ENCODE results near the gene ECSCR. TPM values are rescaled to one million over a fixed set of nuclear protein-coding genes. Genes with fewer than 3 reads are reported as not detected.
A peak's percentile ranks its signal among the peaks of the same experiment; 100 is the strongest.
"Not testable (repeated sequence)": the region's sequence is repeated elsewhere in the genome, so short reads cannot be mapped to it uniquely, and the experiment has no call there.

ECSCR gene
- total RNA-seq, 1 experiment from 2014 or later = 0.62 TPM

DNA sequence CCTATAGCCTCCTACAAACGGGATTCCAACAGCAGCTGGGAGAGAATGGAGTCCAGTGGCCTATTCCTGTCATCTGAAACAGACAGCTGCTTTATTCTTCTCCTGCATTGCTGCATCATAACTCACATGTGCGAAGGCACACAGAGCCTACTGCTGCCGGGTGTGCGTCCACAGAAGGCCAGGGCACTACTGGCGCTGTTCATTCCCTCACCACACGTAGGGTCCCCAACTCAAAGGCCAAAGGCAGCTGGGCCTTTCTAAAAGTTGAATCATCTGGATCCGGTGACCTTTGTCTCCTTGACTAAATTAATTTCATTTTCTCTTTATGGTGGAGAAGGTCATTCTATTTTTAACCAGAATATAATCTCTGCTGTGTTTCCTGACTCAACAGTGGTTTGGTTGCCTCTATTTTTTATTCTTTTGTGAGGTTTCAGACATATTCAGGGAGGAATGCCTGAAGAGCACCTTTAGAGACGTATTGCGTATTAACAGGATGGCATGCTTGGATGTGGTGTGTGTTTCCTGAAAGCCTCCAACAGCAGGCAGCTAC, 47.9 kb downstream of the ECSCR start:
- DNase-seq (ENCODE audit: low spot score) = no peak

DNA sequence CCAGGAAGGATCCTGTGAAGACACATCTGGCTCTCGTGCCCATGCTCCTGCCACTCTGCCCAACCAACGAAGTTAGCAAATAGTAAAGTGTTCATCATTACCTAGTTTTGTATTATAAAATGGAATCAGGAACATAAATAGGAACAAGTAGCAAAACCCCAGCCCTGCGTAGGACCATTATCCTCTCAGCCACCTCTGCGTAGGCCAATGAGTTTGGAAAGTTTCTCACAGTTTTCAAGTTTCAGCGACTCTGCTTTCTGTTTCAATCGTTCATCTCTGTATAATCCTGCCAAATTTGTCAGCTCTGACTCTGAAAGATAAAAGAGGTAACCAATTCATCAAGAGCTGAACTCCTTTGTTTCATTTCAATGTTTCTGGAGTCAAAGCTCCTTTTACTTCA, 48.6 kb downstream of the ECSCR start:
- DNase-seq (ENCODE audit: low spot score) = no peak

- no peak for DNase-seq (ENCODE audit: low spot score)
Observed at GRCh38 chr5:139413153-139413552, 49.4 kb downstream of the ECSCR start.

DNA sequence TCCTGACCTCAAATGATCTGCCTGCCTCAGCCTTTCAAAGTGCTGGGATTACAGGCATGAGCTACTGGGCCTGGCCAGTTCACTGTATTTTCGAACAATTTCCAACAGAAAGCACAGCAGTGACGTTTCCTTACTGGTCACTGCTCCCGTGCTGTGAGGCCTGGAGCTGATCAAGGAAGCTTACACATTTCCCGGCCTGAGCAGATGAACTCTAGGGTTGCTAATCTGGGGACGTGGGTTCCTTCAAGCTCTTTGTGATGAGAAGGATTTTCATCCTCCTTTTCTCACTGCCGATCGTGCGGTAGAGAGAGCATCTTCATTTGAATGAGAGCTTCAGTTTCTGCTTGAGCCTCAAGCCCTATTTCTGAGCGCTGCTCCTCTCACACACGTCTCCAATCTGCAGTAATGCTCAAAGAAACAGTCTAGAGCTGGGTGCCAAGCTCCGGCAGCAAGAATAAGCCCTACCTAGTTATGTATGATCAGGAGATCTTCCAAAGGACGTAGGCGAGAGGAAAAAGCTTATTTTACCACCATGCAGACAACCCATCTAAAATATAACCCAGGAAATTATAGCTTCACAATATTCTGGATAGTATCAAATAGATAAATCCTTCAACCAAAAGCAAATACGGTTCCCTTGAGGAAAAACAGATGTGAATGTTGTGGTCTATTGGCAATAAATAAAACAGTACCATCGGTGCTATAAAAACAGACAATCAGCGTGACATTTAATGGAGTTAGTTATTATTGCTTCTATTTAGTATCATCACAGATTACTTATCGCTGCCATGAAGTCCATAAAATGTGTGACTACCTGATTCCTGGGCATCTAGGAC, 51.3 kb downstream of the ECSCR start:
- no peak for DNase-seq (ENCODE audit: low spot score)

- DNase-seq (ENCODE audit: low spot score) = no peak
Observed at GRCh38 chr5:139410121-139410992, 52.2 kb downstream of the ECSCR start.

DNA sequence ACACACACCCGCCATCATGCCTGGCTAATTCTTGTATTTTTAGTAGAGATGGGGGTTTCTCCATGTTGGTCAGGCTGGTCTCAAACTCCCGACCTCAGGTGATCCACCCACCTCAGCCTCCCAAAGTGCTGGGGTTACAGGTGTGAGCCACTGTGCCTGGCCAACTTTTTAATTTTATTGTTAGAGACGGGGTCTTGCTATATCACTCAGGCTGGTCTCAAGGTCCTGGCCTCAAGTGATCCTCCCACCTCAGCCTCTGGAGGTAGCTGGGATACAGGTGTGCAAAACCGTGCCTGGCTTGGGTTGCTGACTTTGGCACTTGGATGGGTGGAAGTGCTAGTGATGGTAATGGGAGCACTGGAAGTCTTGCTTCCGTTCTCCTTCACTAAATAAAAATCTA, 53.4 kb downstream of the ECSCR start:
- DNase-seq (ENCODE audit: low spot score) = not testable (repeated sequence)

DNA sequence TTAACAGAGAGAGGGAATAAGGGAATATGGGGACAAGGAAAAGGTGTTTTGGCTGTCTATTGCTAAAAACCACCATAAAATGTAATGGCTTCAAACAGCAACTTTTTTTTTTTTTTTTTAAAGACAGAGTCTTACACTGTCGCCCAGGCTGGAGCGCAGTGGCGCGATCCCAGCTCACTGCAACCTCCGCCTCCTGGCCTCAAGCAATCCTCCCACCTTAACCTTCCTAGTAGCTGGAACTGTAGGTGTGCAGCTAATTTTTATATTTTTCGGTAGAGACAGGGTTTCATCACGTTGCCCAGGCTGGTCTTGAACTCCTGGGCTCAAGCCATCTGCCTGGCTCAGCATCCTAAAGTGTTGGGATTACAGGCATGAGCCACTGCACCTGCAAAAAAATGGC, 54.4 kb downstream of the ECSCR start:
- no peak for DNase-seq (ENCODE audit: low spot score)

- no peak for DNase-seq (ENCODE audit: low spot score)
Observed at GRCh38 chr5:139407517-139407916, 55.0 kb downstream of the ECSCR start.

- no peak for DNase-seq (ENCODE audit: low spot score)
Observed at GRCh38 chr5:139406963-139407362, 55.6 kb downstream of the ECSCR start.

DNA sequence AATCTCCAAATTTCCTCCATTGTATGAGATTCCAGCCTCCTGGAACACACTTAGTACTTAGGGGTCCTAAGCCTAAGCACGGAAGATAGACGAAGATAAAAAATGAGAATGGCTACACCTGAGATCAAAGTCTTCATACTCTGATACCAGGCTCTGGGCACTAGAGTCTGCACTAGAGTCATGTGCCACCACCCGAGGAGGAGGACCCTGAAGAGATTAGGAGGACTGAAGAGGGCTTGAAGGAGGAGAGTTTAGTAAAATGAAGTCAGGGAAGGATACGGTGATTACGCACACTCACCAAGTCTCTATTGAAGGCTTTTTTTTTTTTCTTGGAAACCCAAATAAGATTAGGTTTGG, 58.1 kb downstream of the ECSCR start:
- no peak for DNase-seq (ENCODE audit: low spot score)

DNA sequence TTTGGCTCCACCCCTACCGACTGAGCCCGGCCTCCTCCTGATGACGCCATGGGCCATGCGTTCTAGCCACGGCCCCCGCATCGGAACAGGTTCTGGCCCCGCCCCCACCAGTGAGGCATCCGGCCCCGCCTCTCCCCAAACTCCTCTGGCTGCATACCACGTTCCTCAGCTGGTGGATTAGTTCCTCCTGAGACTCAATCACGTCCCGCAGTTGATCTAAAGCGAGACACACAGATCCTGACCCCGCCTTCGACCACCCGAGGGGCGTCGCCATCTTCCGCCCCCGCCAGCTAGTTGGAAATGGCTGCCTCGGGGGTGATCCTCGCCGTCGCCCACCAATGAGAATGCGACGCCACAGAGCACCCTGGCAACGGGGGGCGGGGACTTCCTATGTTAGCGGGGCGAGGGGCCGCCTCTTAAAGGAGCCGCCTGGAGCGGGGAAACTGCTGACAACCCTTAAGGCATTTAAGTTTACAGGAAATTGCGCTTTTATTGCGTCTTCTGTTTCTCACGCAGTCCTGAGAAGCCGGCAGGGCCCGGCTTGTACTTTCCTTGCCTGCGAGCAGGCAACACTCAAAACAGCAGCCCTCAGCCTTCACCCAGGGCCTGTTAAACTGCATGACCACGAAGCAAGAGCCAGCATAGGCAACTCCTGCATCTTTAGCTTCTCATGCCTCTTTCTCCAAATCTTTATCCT, 58.6 kb downstream of the ECSCR start, which contains the start of gene SPATA24:
Gene SPATA24 (minus strand): TSS at position 303 of the 697 bp plus-strand sequence. CDS start 29 bp downstream, at position 274.
- peak; percentile 97 for DNase-seq (ENCODE audit: low spot score)

DNA sequence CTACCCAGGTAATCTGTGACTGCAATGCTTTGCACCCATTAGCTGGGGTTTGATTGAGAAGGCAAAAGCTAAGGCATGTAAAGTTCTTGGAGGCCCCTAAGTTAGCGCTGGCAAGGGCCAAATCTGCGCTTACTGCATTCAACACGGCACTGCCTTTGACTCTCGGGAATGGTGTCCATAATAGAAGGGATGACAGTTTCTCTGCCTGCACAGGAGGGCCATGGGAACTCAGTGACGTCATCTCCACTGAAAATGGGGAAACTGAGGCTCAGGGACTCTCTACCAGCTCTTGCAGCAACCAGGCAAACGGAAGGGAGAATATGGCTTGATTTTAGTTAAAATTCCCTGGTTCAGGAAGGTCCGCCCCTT, 59.1 kb downstream of the ECSCR start:
- DNase-seq (ENCODE audit: low spot score) = no peak

GRCh38 chr5:139402561-139403158, 59.9 kb downstream of the ECSCR start:
- DNase-seq (ENCODE audit: low spot score) = no peak

DNA sequence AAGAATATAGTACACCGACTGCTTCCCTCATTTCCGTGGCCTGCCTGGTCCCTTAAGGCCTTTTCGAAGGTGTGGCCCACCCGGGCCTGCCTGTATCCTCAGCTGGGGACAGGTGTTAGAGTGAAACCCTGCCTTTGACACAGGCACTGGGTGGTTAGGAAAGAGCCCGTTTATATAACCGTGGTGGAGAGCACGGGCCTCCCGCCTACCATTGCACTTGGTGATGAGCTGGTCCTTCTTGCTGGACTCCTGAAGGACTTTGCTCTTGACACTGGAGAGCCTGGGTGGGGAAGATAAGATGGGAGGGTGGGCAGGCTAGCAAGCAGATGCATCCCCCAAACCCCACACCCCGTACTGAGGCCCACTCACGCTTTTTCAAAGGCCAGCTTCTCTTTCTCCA, 61.0 kb downstream of the ECSCR start:
- no peak for DNase-seq (ENCODE audit: low spot score)

DNA sequence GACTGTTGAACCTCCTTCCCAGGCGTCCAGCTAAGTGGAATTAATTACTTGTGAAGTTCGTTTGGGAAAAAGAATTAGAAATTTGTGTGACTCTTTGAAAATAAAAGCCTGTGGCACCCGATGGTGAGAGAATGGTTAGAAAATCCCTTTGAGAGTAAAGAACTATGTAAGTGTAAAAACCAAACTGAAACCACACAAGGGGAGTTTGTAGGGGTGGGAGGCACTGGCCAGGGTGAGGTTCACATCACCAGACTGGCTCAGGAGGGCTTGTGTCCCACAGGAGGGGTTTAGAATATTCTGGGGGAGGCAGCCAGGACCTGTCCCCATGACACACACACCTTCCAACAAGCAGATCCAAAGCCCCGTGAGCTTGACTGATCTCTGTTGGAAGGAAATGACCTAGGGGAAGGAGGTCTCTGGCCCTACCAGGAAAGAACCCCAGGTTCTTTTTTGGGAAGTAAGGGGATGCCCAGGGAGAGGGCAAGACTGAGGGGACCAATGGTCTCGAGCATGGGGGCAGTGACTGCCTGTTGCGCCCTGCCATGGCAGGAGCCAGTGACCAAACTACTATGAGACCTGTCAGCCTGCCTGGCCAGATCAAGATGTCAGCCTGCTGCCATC, 62.9 kb downstream of the ECSCR start:
- no peak for DNase-seq (ENCODE audit: low spot score)

Other genes with a start within 250 kb of the ECSCR start
- gene MATR3, start 169.0 kb downstream of the ECSCR start, total RNA-seq (2014; rRNA removed; shearing (Covaris generic)) = 333 and 368 TPM in 2 replicates
- gene PAIP2, start 120.9 kb downstream of the ECSCR start, total RNA-seq (2014; rRNA removed; shearing (Covaris generic)) = 88.1 and 89.9 TPM in 2 replicates
- not detected in 2 replicates for gene SLC23A1, start 79.4 kb downstream of the ECSCR start, total RNA-seq (2014; rRNA removed; shearing (Covaris generic))
- not detected in 2 replicates for gene MZB1, start 72.8 kb downstream of the ECSCR start, total RNA-seq (2014; rRNA removed; shearing (Covaris generic))
- 0.17 and 0.53 TPM in 2 replicates for gene PROB1, start 67.6 kb downstream of the ECSCR start, total RNA-seq (2014; rRNA removed; shearing (Covaris generic))
- gene SPATA24, start 58.7 kb downstream of the ECSCR start, total RNA-seq (2014; rRNA removed; shearing (Covaris generic)) = 9.9 and 18.7 TPM in 2 replicates
- gene DNAJC18, start 23.2 kb downstream of the ECSCR start, total RNA-seq (2014; rRNA removed; shearing (Covaris generic)) = 6.4 and 8.2 TPM in 2 replicates
- not detected in 2 replicates for gene SMIM33, start 8.3 kb upstream of the ECSCR start, total RNA-seq (2014; rRNA removed; shearing (Covaris generic))
- 32.2 and 39.0 TPM in 2 replicates for gene STING1, start 20.0 kb upstream of the ECSCR start, total RNA-seq (2014; rRNA removed; shearing (Covaris generic))
- 120 and 131 TPM in 2 replicates for gene UBE2D2, start 98.6 kb upstream of the ECSCR start, total RNA-seq (2014; rRNA removed; shearing (Covaris generic))
- gene CXXC5, start 185.6 kb upstream of the ECSCR start, total RNA-seq (2014; rRNA removed; shearing (Covaris generic)) = 162 and 189 TPM in 2 replicates